SK-N-SH (cell line): Measurements from ENCODE around the gene GPX2. TPM values are rescaled to one million over a fixed set of nuclear protein-coding genes. Genes with fewer than 3 reads are reported as not detected.

Source experiments
- CTCF ChIA-PET: fragments of 300-600, 350-600 bp; formaldehyde crosslinking; extraction: SDS; loops from one replicate; lab custom pipeline; 2021; lab: Yijun Ruan, JAX
- POLR2A ChIA-PET: fragments of 350-600 bp; sonication (Branson Sonifier 250); formaldehyde crosslinking; extraction: SDS; loops from one replicate; lab custom pipeline; 2020; ENCODE audit warnings: antibody characterized with exemption, inconsistent platforms; lab: Yijun Ruan, JAX
- DNase-seq: peaks from one replicate; pipeline ENCODE4 v3.0.0; 2012
- H2AFZ ChIP-seq: fragments of 200-600 bp; sonication (generic); 2 replicates; pipeline ENCODE4 v1.8.1; 2016; ENCODE audit warnings: antibody characterized with exemption, mild to moderate bottlenecking, low read depth
- H3F3A ChIP-seq: fragments of 200-600 bp; sonication (generic); replicated peaks from 2 replicates; pipeline ENCODE3; 2016; ENCODE audit warnings: antibody characterized with exemption, mild to moderate bottlenecking; ENCODE audit not compliant: insufficient read depth
- H3K27ac ChIP-seq, 2 experiments: fragments of 200-500 bp in 1 of 2; fragments of 200-600 bp in 1 of 2; sonication (Bioruptor generic) in 1 of 2; sonication (generic), shearing (Covaris generic) in 1 of 2; 2 replicates each; pipeline versions ENCODE4 v1.5.1 to v1.6.1; 2014 to 2016; ENCODE audit warnings: low read depth in 2 of 2, inconsistent platforms in 1 of 2, low read length in 1 of 2, mild to moderate bottlenecking in 1 of 2, mixed read lengths in 1 of 2
- H3K27me3 ChIP-seq: fragments of 200-600 bp; sonication (generic), shearing (Covaris generic); 2 replicates; pipeline ENCODE4 v1.6.1; 2016; ENCODE audit warnings: mixed run types; ENCODE audit not compliant: insufficient read depth
- H3K36me3 ChIP-seq, 2 experiments: fragments of 200-500 bp in 1 of 2; fragments of 200-600 bp in 1 of 2; sonication (Bioruptor generic) in 1 of 2; sonication (generic) in 1 of 2; replicated peaks in 1 of 2; 2 replicates each; pipeline versions ENCODE3 to v1.5.1; 2014 to 2016; ENCODE audit warnings: low read length in 1 of 2, mild to moderate bottlenecking in 1 of 2; ENCODE audit not compliant: insufficient read depth in 2 of 2, control insufficient read depth in 1 of 2
- H3K4me1 ChIP-seq, 2 experiments: fragments of 200-500 bp in 1 of 2; fragments of 200-600 bp in 1 of 2; sonication (Bioruptor generic) in 1 of 2; sonication (generic), shearing (Covaris generic) in 1 of 2; 2 replicates each; pipeline versions ENCODE4 v1.5.1 to v1.6.1; 2014 to 2016; ENCODE audit warnings: low read depth in 1 of 2, low read length in 1 of 2, mixed run types in 1 of 2; ENCODE audit not compliant: insufficient read depth in 2 of 2, control insufficient read depth in 1 of 2
- H3K4me2 ChIP-seq: fragments of 200-600 bp; sonication (generic), shearing (Covaris generic); 2 replicates; pipeline ENCODE4 v1.6.1; 2017; ENCODE audit warnings: mixed run types
- H3K4me3 ChIP-seq, 2 experiments: fragments of 200-500 bp in 1 of 2; fragments of 200-600 bp in 1 of 2; sonication (Bioruptor generic) in 1 of 2; sonication (generic), shearing (Covaris generic) in 1 of 2; 2 replicates each; pipeline versions ENCODE4 v1.5.1 to v1.8.1; 2014 to 2016; ENCODE audit warnings: low read depth in 2 of 2, inconsistent platforms in 1 of 2, low read length in 1 of 2, mild to moderate bottlenecking in 1 of 2, mixed read lengths in 1 of 2, moderate library complexity in 1 of 2
- H3K79me2 ChIP-seq: fragments of 200-600 bp; sonication (generic); 2 replicates; pipeline ENCODE4 v1.8.1; 2017; ENCODE audit warnings: mild to moderate bottlenecking; ENCODE audit not compliant: insufficient read depth
- H3K9ac ChIP-seq: fragments of 200-600 bp; sonication (generic); 2 replicates; pipeline ENCODE4 v1.6.1; 2017; ENCODE audit warnings: mixed run types
- H3K9me2 ChIP-seq: fragments of 200-600 bp; sonication (generic); 2 replicates; pipeline ENCODE4 v1.6.1; 2017; ENCODE audit warnings: mixed run types
- H3K9me3 ChIP-seq: fragments of 200-600 bp; sonication (generic); 2 replicates; pipeline ENCODE4 v1.6.1; 2017; ENCODE audit warnings: mixed run types, mild to moderate bottlenecking, moderate library complexity
- H4K20me1 ChIP-seq: fragments of 200-600 bp; sonication (generic); 2 replicates; pipeline ENCODE4 v1.6.1; 2017; ENCODE audit warnings: mild to moderate bottlenecking, mixed run types; ENCODE audit not compliant: insufficient read depth
- ELF1 ChIP-seq: IDR thresholded peaks from 2 replicates; pipeline ENCODE4 v1.4.0; 2012
- EP300 ChIP-seq, 2 experiments: IDR thresholded peaks; 2 replicates each; pipeline versions ENCODE4 v1.4.0 to v1.6.1; 2012; ENCODE audit warnings: borderline replicate concordance in 1 of 2, low read depth in 1 of 2, low read length in 1 of 2
- EZH2phosphoT487 ChIP-seq: fragments of 200-600 bp; sonication (generic); IDR thresholded peaks from 2 replicates; pipeline ENCODE4 v1.6.1; 2017; ENCODE audit warnings: low read depth, mixed run types, mild to moderate bottlenecking, antibody characterized with exemption, moderate library complexity, borderline replicate concordance
- FOSL2 ChIP-seq: IDR thresholded peaks from 2 replicates; pipeline ENCODE4 v1.4.0; 2012; ENCODE audit warnings: low read depth, mild to moderate bottlenecking, moderate library complexity, borderline replicate concordance
- FOXJ3 ChIP-seq: sonication (generic); formaldehyde crosslinking; IDR thresholded peaks from 2 replicates; pipeline ENCODE4 v1.5.1; 2020; ENCODE audit warnings: mild to moderate bottlenecking, missing genetic modification reagents
- FOXM1 ChIP-seq: IDR thresholded peaks from 2 replicates; pipeline ENCODE4 v1.4.0; 2012; ENCODE audit warnings: low read depth, mild to moderate bottlenecking
- IRF3 ChIP-seq: fragments of 150-350 bp; IDR thresholded peaks from 2 replicates; pipeline ENCODE4 v1.6.1; 2016; ENCODE audit warnings: mild to moderate bottlenecking, low read depth, low read length
- MEF2A ChIP-seq: IDR thresholded peaks from 2 replicates; pipeline ENCODE4 v1.4.0; 2012; ENCODE audit warnings: low read depth, borderline replicate concordance
- MXI1 ChIP-seq: IDR thresholded peaks from 2 replicates; pipeline ENCODE4 v1.6.1; 2012; ENCODE audit warnings: mild to moderate bottlenecking, low read depth, low read length, improper control_type of control experiment
- PBX3 ChIP-seq: IDR thresholded peaks from 2 replicates; pipeline ENCODE4; 2012
- POLR2AphosphoS5 ChIP-seq: IDR thresholded peaks from 2 replicates; pipeline ENCODE4 v1.6.1; 2012; ENCODE audit warnings: low read depth, low read length
- RAD21 ChIP-seq: IDR thresholded peaks from 2 replicates; pipeline ENCODE4 v1.6.1; 2012; ENCODE audit warnings: mild to moderate bottlenecking, low read length
- RCOR1 ChIP-seq: fragments of 150-350 bp; IDR thresholded peaks from 2 replicates; pipeline ENCODE4 v1.6.1; 2017; ENCODE audit warnings: antibody characterized with exemption, low read length
- RFX5 ChIP-seq: IDR thresholded peaks from 2 replicates; pipeline ENCODE4 v1.6.1; 2012; ENCODE audit warnings: mild to moderate bottlenecking, improper control_type of control experiment, low read length
- SIN3A ChIP-seq: IDR thresholded peaks from 2 replicates; pipeline ENCODE4 v1.6.1; 2012; ENCODE audit warnings: low read depth, mild to moderate bottlenecking, low read length, moderate library complexity, borderline replicate concordance
- TAF1 ChIP-seq: IDR thresholded peaks from 2 replicates; pipeline ENCODE4 v1.6.1; 2012; ENCODE audit warnings: low read depth, mild to moderate bottlenecking, low read length, moderate library complexity, borderline replicate concordance
- TEAD4 ChIP-seq: IDR thresholded peaks from 2 replicates; pipeline ENCODE4 v1.4.0; 2012; ENCODE audit warnings: mild to moderate bottlenecking, borderline replicate concordance; ENCODE audit not compliant: insufficient read depth
- WGBS: methylation state at CpG from one replicate; pipeline ENCODE4 v1.1.6; 2017; ENCODE audit warnings: low lambda C conversion rate; 5-methylcytosine and 5-hydroxymethylcytosine counted together
- polyA plus RNA-seq, 3 experiments: library from polyadenylated mRNA; depleted of rRNA; stranded (reverse); fragments of >200 nt; gene quantifications; 2 replicates each; pipeline ENCODE4 v1.2.3, GENCODE V29; 2012
- TF ChIP-seq, protein P1 (sequence below): fragments of 200-600 bp; sonication (generic); IDR thresholded peaks from 2 replicates; pipeline ENCODE4 v1.6.1; 2017; ENCODE audit warnings: antibody characterized with exemption, mild to moderate bottlenecking, moderate library complexity
- TF ChIP-seq, protein P2 (sequence below): IDR thresholded peaks from 2 replicates; pipeline ENCODE4 v1.4.0; 2012; ENCODE audit warnings: low read depth
- TF ChIP-seq, protein P3 (sequence below): IDR thresholded peaks from 2 replicates; pipeline ENCODE4 v1.4.0; 2012; ENCODE audit warnings: low read depth, borderline replicate concordance

The GPX2 gene
- polyA plus RNA-seq, 1 of the 3 experiments (the other 2 are of a cell fraction), result not detected

- TF ChIP-seq, protein P1, sequence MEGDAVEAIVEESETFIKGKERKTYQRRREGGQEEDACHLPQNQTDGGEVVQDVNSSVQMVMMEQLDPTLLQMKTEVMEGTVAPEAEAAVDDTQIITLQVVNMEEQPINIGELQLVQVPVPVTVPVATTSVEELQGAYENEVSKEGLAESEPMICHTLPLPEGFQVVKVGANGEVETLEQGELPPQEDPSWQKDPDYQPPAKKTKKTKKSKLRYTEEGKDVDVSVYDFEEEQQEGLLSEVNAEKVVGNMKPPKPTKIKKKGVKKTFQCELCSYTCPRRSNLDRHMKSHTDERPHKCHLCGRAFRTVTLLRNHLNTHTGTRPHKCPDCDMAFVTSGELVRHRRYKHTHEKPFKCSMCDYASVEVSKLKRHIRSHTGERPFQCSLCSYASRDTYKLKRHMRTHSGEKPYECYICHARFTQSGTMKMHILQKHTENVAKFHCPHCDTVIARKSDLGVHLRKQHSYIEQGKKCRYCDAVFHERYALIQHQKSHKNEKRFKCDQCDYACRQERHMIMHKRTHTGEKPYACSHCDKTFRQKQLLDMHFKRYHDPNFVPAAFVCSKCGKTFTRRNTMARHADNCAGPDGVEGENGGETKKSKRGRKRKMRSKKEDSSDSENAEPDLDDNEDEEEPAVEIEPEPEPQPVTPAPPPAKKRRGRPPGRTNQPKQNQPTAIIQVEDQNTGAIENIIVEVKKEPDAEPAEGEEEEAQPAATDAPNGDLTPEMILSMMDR, result no peak
- TF ChIP-seq ELF1 (no peak), RAD21 (no peak), TEAD4 (no peak), FOXJ3 (CRISPR knock-in tag) (no peak), FOXM1 (no peak), TAF1 (no peak), IRF3 (no peak)
- TF ChIP-seq, protein P2, sequence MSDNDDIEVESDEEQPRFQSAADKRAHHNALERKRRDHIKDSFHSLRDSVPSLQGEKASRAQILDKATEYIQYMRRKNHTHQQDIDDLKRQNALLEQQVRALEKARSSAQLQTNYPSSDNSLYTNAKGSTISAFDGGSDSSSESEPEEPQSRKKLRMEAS, result peak; percentile 53; the same call in 1 of the 2 replicates
- TF ChIP-seq, all 33 proteins: peak for 3
Measured at GRCh38 chr14:64979336-64980074, 37.0 kb upstream of the GPX2 start (continued).

DNA sequence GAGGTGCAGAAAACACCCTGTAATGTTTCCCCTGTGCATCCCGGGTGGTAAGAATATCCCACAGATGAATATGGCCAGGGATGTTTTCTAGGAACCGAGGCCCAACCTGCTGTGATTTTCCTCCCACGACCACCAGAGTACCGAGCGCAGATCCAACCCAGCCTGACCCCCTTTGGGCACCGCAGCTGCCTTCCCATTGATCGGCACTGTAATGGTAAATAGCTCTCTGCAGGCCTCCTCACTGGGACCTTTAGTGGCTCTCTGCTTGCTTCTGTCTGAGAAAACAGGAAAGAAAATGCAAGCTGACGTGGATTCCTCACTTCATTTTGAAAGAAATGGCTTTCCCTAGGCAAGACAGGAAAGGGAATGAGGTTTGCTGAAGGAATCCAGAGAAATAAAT, 32.0 kb upstream of the GPX2 start:
- CTCF ChIA-PET, result interaction anchor here (1.5 to 1.6 kb wide), 2 partner anchors 8 to 12 kb away, joined by 4 to 6 read pairs; partner anchors contain the start of gene FNTB
- WGBS, result 94% methylated on average over 8 of the region's 8 CpGs
- no peaks in the 10 kb centered on the region for H3K36me3 ChIP-seq
- H3K4me1 ChIP-seq, result peaks cover 4 to 14% of the 10 kb centered on the region in 2 experiments; a peak in 3 of 4 replicates
- H3K4me3 ChIP-seq, result no peak overlapping the region
- H3K9me3 ChIP-seq, result no peaks in the 10 kb centered on the region
- H3K27me3 ChIP-seq, result no peaks in the 10 kb centered on the region
- H3K27ac ChIP-seq, result no peak overlapping the region
- no peak for DNase-seq
- H3K4me2 ChIP-seq, result no peak overlapping the region
- H2AFZ ChIP-seq, result no peak overlapping the region
- no peaks in the 10 kb centered on the region for H4K20me1 ChIP-seq
- no peaks in the 10 kb centered on the region for H3K9me2 ChIP-seq
- H3K79me2 ChIP-seq, result no peaks in the 10 kb centered on the region
- no peaks in the 10 kb centered on the region for H3F3A ChIP-seq
- no peak overlapping the region for H3K9ac ChIP-seq
- POLR2A ChIA-PET, result no interaction called here
- TF ChIP-seq ELF1 (no peak), MXI1 (no peak), IRF3 (no peak), RFX5 (no peak), FOSL2 (no peak), EP300 (IDR thresholded peaks at IDR 0.05; ENCODE audit: borderline replicate concordance in 1 of 2, low read depth in 1 of 2, low read length in 1 of 2) (no peak), MEF2A (no peak), POLR2AphosphoS5 (no peak), RCOR1 (no peak), SIN3A (no peak), PBX3 (no peak), EZH2phosphoT487 (no peak)
- TF ChIP-seq, protein P1, result no peak
- TF ChIP-seq, protein P3, sequence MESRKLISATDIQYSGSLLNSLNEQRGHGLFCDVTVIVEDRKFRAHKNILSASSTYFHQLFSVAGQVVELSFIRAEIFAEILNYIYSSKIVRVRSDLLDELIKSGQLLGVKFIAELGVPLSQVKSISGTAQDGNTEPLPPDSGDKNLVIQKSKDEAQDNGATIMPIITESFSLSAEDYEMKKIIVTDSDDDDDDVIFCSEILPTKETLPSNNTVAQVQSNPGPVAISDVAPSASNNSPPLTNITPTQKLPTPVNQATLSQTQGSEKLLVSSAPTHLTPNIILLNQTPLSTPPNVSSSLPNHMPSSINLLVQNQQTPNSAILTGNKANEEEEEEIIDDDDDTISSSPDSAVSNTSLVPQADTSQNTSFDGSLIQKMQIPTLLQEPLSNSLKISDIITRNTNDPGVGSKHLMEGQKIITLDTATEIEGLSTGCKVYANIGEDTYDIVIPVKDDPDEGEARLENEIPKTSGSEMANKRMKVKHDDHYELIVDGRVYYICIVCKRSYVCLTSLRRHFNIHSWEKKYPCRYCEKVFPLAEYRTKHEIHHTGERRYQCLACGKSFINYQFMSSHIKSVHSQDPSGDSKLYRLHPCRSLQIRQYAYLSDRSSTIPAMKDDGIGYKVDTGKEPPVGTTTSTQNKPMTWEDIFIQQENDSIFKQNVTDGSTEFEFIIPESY, result no peak
